ENCODE results near the gene FBXL16.

DNA sequence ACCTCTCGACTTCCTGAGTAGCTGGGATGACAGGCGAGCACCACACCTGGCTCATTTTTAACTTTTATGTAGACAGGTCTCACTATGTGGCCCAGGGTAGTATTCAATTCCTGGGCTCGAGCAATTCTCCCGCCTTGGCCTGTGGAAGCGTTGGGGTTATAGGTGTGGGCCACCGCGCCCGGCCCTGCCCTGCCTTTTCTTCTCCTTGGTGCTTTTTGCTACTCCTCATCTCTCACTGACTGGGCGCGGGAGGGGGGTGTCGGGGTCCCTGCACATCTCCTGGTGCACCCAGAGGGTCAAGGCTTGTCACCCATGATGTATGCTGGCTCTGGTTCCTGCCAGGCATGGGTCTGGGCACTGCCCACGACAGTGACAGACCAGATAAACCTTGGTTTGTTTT lies 61.0 kb downstream of the FBXL16 start:
- no peak for TF ChIP-seq CTCF (IDR thresholded peaks at IDR 0.05)
- TF ChIP-seq POLR2A (IDR thresholded peaks at IDR 0.05), result no peak

All from right lobe of liver (tissue), 4 donors.